ENCODE data around the gene MORC2.

DNA sequence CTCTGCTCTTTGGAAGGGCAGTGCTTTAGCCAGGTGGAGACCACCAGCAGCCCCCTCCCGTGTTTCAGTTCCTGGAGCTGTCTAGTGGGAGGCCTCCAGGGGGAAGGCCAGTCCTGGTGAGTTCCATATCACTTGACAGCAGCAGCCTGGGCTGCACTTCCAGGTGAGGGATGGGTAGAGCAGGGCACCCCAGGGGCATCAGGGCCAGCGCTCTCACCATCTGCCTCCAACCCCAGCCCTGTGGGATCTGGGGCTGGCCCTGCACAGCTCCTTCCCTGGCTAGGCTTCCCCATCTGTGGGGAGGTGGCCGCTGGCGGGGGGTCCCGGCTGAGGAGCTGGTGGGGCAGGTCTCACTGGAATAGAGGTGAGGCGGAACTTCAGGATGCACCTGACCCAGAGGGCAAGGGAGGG, 60.5 kb downstream of the MORC2 start:
- TF ChIP-seq, protein P1, sequence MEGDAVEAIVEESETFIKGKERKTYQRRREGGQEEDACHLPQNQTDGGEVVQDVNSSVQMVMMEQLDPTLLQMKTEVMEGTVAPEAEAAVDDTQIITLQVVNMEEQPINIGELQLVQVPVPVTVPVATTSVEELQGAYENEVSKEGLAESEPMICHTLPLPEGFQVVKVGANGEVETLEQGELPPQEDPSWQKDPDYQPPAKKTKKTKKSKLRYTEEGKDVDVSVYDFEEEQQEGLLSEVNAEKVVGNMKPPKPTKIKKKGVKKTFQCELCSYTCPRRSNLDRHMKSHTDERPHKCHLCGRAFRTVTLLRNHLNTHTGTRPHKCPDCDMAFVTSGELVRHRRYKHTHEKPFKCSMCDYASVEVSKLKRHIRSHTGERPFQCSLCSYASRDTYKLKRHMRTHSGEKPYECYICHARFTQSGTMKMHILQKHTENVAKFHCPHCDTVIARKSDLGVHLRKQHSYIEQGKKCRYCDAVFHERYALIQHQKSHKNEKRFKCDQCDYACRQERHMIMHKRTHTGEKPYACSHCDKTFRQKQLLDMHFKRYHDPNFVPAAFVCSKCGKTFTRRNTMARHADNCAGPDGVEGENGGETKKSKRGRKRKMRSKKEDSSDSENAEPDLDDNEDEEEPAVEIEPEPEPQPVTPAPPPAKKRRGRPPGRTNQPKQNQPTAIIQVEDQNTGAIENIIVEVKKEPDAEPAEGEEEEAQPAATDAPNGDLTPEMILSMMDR (conservative IDR thresholded peaks at IDR 0.05; ENCODE audit: low read length), result no peak
- no peak for TF ChIP-seq EZH2phosphoT487 (IDR thresholded peaks at IDR 0.05; ENCODE audit: borderline replicate concordance)
